HCT116 (cell line): ENCODE measurements around the gene DOCK1. TPM values are rescaled to one million over a fixed set of nuclear protein-coding genes. Genes with fewer than 3 reads are reported as not detected.

Source experiments
- ATAC-seq: fragments of 200-7000 bp; cut with Tn5 transposase; 2 replicates; pipeline ENCODE4 v1.9.1; 2020; ENCODE audit warnings: mild to moderate bottlenecking, moderate library complexity
- BruUV-seq: library from RNA; stranded (reverse); fragments of 400-500 nt; replicated peaks from 2 replicates; lab custom pipeline; 2021; lab: Mats Ljungman, UMichigan
- CTCF ChIA-PET: fragments of 300-600 bp; sonication (Branson Sonifier 250); formaldehyde crosslinking; loops from one replicate; lab custom pipeline; 2021; ENCODE audit warnings: antibody characterized with exemption; lab: Charles Lee
- POLR2A ChIA-PET: fragments of 300-600, 350-600 bp; sonication (Branson Sonifier 250); formaldehyde crosslinking; loops from one replicate; lab custom pipeline; 2021; ENCODE audit warnings: antibody characterized with exemption; lab: Charles Lee
- RAD21 ChIA-PET, 2 experiments: fragments of 300-600 bp; sonication (Branson Sonifier 250); formaldehyde crosslinking; loops; one replicate each; lab custom pipeline; 2023; ENCODE audit warnings: low total read pairs in 2 of 2; ENCODE audit not compliant: uncharacterized antibody in 2 of 2, unreplicated experiment in 2 of 2, low non-redundant PET in 1 of 2; lab: Charles Lee
- DNase-seq: peaks from one replicate; pipeline ENCODE4 v3.0.0-alpha.2; 2010; ENCODE audit warnings: low read depth, low spot score
- H2AFZ ChIP-seq: fragments of 200-600 bp; shearing (Covaris generic), sonication (generic); 2 replicates; pipeline ENCODE4 v1.6.1; 2017; ENCODE audit warnings: low read depth, mixed run types, mixed read lengths, antibody characterized with exemption, low read length; ENCODE audit not compliant: poor library complexity, severe bottlenecking
- H3K27ac ChIP-seq: 2 replicates; pipeline ENCODE4 v1.5.1; 2012; ENCODE audit warnings: low read depth, low read length
- H3K27me3 ChIP-seq: fragments of 200-600 bp; sonication (generic); 2 replicates; pipeline ENCODE4 v1.6.1; 2016; ENCODE audit warnings: mixed run types, low read length, mixed read lengths; ENCODE audit not compliant: insufficient read depth
- H3K36me3 ChIP-seq, 2 experiments: fragments of 200-500 bp in 1 of 2; fragments of 200-600 bp in 1 of 2; sonication (Bioruptor generic) in 1 of 2; sonication (generic) in 1 of 2; 2 replicates each; pipeline versions ENCODE4 v1.5.1 to v1.6.1; 2014 to 2016; ENCODE audit warnings: low read length in 2 of 2, inconsistent platforms in 1 of 2, mixed read lengths in 1 of 2, mixed run types in 1 of 2; ENCODE audit not compliant: insufficient read depth in 2 of 2, control insufficient read depth in 1 of 2
- H3K4me1 ChIP-seq, 2 experiments: fragments of 200-600 bp in 1 of 2; sonication (generic) in 1 of 2; 2 replicates each; pipeline versions ENCODE4 v1.5.1 to v1.6.1; 2012 to 2017; ENCODE audit warnings: low read length in 2 of 2, inconsistent platforms in 1 of 2, mild to moderate bottlenecking in 1 of 2, mixed read lengths in 1 of 2, mixed run types in 1 of 2, moderate library complexity in 1 of 2; ENCODE audit not compliant: insufficient read depth in 2 of 2, control insufficient read depth in 1 of 2
- H3K4me2 ChIP-seq: fragments of 200-600 bp; sonication (generic); 2 replicates; pipeline ENCODE4 v1.6.1; 2017; ENCODE audit warnings: mixed run types, low read length, mixed read lengths
- H3K4me3 ChIP-seq, 2 experiments: fragments of 200-600 bp in 1 of 2; sonication (generic) in 1 of 2; replicated peaks in 1 of 2; 2 replicates each; pipeline ENCODE4 v1.5.1; 2011 to 2016; ENCODE audit warnings: low read length in 2 of 2, control low read depth in 1 of 2, low read depth in 1 of 2, mild to moderate bottlenecking in 1 of 2, mixed read lengths in 1 of 2, mixed run types in 1 of 2
- H3K79me2 ChIP-seq: fragments of 200-600 bp; sonication (generic); 2 replicates; pipeline ENCODE4 v1.6.1; 2017; ENCODE audit warnings: mild to moderate bottlenecking, mixed run types, low read length, moderate library complexity, mixed read lengths; ENCODE audit not compliant: insufficient read depth
- H3K9ac ChIP-seq: fragments of 200-600 bp; sonication (generic); 2 replicates; pipeline ENCODE4 v1.6.1; 2016; ENCODE audit warnings: low read length, mixed read lengths
- H3K9me2 ChIP-seq: fragments of 200-600 bp; sonication (generic), shearing (Covaris generic); 2 replicates; pipeline ENCODE4 v1.6.1; 2017; ENCODE audit warnings: mixed run types, mild to moderate bottlenecking, moderate library complexity; ENCODE audit not compliant: insufficient read depth
- H3K9me3 ChIP-seq, 2 experiments: fragments of 200-500 bp in 1 of 2; fragments of 200-600 bp in 1 of 2; sonication (Bioruptor generic) in 1 of 2; sonication (generic) in 1 of 2; 2 replicates each; pipeline ENCODE4 v1.6.1; 2014 to 2017; ENCODE audit warnings: low read length in 2 of 2, mixed read lengths in 2 of 2, inconsistent platforms in 1 of 2, low read depth in 1 of 2, mild to moderate bottlenecking in 1 of 2, mixed run types in 1 of 2, moderate library complexity in 1 of 2; ENCODE audit not compliant: control insufficient read depth in 1 of 2, insufficient read depth in 1 of 2
- H4K20me1 ChIP-seq: fragments of 200-600 bp; sonication (generic), shearing (Covaris generic); 2 replicates; pipeline ENCODE4 v1.6.1; 2017; ENCODE audit warnings: mixed run types, mild to moderate bottlenecking, moderate library complexity; ENCODE audit not compliant: insufficient read depth
- CBX3 ChIP-seq: IDR thresholded peaks from 2 replicates; pipeline ENCODE4 v1.6.1; 2012; ENCODE audit warnings: low read depth
- CEBPB ChIP-seq: IDR thresholded peaks from 2 replicates; pipeline ENCODE4 v1.6.1; 2012; ENCODE audit warnings: low read depth
- CTCF ChIP-seq, 3 experiments: fragments of 200-600 bp in 1 of 3; sonication (generic) in 1 of 3; IDR thresholded peaks in 2 of 3; conservative IDR thresholded peaks in 1 of 3; 2 replicates each; pipeline ENCODE4 v1.5.1; 2012 to 2017; ENCODE audit warnings: low read depth in 2 of 3, low read length in 2 of 3, antibody characterized with exemption in 1 of 3, borderline replicate concordance in 1 of 3, control low read depth in 1 of 3, mild to moderate bottlenecking in 1 of 3, mixed read lengths in 1 of 3, mixed run types in 1 of 3, moderate library complexity in 1 of 3; ENCODE audit not compliant: insufficient read depth in 1 of 3
- EGR1 ChIP-seq: IDR thresholded peaks from 2 replicates; pipeline ENCODE4 v1.6.1; 2012; ENCODE audit warnings: low read depth
- EZH2 ChIP-seq: fragments of 200-600 bp; sonication (generic); IDR thresholded peaks from 2 replicates; pipeline ENCODE4 v1.6.1; 2017; ENCODE audit warnings: antibody characterized with exemption, mixed run types
- EZH2phosphoT487 ChIP-seq: fragments of 200-600 bp; IDR thresholded peaks from 2 replicates; pipeline ENCODE4 v1.6.1; 2018; ENCODE audit warnings: antibody characterized with exemption, borderline replicate concordance
- FOSL1 ChIP-seq: IDR thresholded peaks from 2 replicates; pipeline ENCODE4 v1.6.1; 2012; ENCODE audit warnings: low read depth
- POLR2A ChIP-seq: IDR thresholded peaks from 2 replicates; pipeline ENCODE4 v1.7.0; 2011; ENCODE audit warnings: borderline replicate concordance; ENCODE audit not compliant: insufficient read depth, insufficient read length; ENCODE audit errors: extremely low read depth
- RAD21 ChIP-seq: IDR thresholded peaks from 2 replicates; pipeline ENCODE4 v1.6.1; 2012; ENCODE audit warnings: low read depth, mild to moderate bottlenecking
- SP1 ChIP-seq: IDR thresholded peaks from 2 replicates; pipeline ENCODE4 v1.6.1; 2012; ENCODE audit warnings: low read depth
- SRF ChIP-seq: IDR thresholded peaks from 2 replicates; pipeline ENCODE4 v1.6.1; 2012; ENCODE audit warnings: low read depth
- intact Hi-C: fragments of 100-400 bp; cut with micrococcal nuclease; formaldehyde crosslinking; loops from 2 replicates; pipeline ENCODE4 v1.10.0; 2022
- total RNA-seq: library from RNA; stranded (reverse); gene quantifications from one replicate; pipeline ENCODE4 v1.2.1, GENCODE V29; 2021; ENCODE audit not compliant: unreplicated experiment
- TF ChIP-seq, protein P1 (sequence below): IDR thresholded peaks from 2 replicates; pipeline ENCODE4 v1.6.1; 2012; ENCODE audit warnings: low read depth
- TF ChIP-seq, protein P2 (sequence below): IDR thresholded peaks from 2 replicates; pipeline ENCODE4 v1.6.1; 2011; ENCODE audit warnings: mild to moderate bottlenecking, low read length, moderate library complexity; ENCODE audit not compliant: insufficient replicate concordance; ENCODE audit errors: extremely low read depth

Gene DOCK1
- total RNA-seq, 1 experiment from 2014 or later = 46.5 TPM

DNA sequence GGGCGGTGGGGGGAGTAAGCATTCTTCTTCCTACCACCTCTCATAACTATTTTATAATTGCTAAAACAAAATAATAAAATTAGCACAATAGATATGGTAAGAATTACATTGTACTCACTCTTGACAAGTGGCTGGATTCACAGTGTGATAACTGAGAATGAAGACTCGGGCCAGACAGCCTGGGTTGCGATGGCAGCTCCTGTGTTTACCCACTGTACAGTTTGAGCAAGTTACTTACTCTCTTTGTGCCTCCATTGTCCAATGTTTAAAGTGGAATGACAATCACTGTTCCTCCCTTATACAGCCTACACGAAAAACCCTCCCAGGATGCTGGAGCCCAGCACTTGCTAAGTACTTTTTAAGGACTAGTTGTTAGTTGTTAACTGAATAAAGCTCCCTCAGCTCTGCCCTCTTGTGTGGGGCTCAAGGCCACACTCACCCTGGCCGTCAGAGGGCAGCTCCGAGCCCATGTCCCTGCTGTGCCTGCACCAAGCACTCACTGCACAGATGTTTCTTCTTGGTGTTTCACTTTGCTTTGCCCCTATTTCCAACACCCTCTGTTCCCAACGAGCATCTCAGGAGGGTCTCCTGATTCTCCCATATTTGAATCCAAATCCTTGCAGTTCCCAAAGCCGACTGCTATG, 587.5 kb downstream of the DOCK1 start:
- Histone ChIP-seq H3K4me2 (no peak overlapping the region), H3K4me3 (no peak overlapping the region), H3K36me3 (no peaks in the 10 kb centered on the region), H3K27ac (no peak overlapping the region), H3K79me2 (no peaks in the 10 kb centered on the region), H3K9ac (no peak overlapping the region), H3K9me2 (no peaks in the 10 kb centered on the region), H4K20me1 (no peaks in the 10 kb centered on the region), H3K27me3 (peaks cover 53% of the 10 kb centered on the region), H3K4me1 (no peaks in the 10 kb centered on the region), H3K9me3 (no peaks in the 10 kb centered on the region), H2AFZ (no peak overlapping the region)
- DNase-seq = peak; percentile 24
- peak; percentile 98 for ATAC-seq
- TF ChIP-seq RAD21 (peak; percentile 55), EZH2 (no peak), CTCF (IDR thresholded peaks at IDR 0.05 in 2 of 3, conservative IDR thresholded peaks at IDR 0.05 in 1 of 3; ENCODE audit: borderline replicate concordance in 1 of 3, insufficient read depth in 1 of 3, low read depth in 2 of 3, low read length in 2 of 3) (peak; percentile 71 to 86 (median 71)), FOSL1 (no peak), POLR2A (no peak)
- RAD21 ChIA-PET = interaction anchor here (0.7 to 1.3 kb wide), 2 partner anchors 361 kb away, joined by 3 to 7 read pairs; no protein-coding TSS in a partner anchor
- no TSS peak for BruUV-seq
- intact Hi-C loops = loop anchor here (1.0 to 5.0 kb wide), 2 partner anchors 362 to 575 kb away; no protein-coding TSS in a partner anchor
- CTCF ChIA-PET = interaction anchor here (0.7 to 1.3 kb wide), 10 partner anchors 10 to 576 kb away, joined by 3 to 18 read pairs (median 3); no protein-coding TSS in a partner anchor
- POLR2A ChIA-PET = no interaction called here

GRCh38 chr10:127496035-127496434, 590.8 kb downstream of the DOCK1 start:
- Histone ChIP-seq H3K9ac (no peak overlapping the region), H3K4me3 (no peak overlapping the region), H3K27ac (no peak overlapping the region), H4K20me1 (no peaks in the 10 kb centered on the region), H3K4me2 (no peak overlapping the region), H3K9me2 (no peaks in the 10 kb centered on the region), H3K4me1 (no peaks in the 10 kb centered on the region), H3K27me3 (peaks cover 81% of the 10 kb centered on the region), H3K9me3 (no peaks in the 10 kb centered on the region), H3K36me3 (no peaks in the 10 kb centered on the region), H3K79me2 (no peaks in the 10 kb centered on the region), H2AFZ (no peak overlapping the region)
- DNase-seq (no peak), ATAC-seq (no peak)
- no TSS peak for BruUV-seq
- CTCF ChIA-PET = no interaction called here
- RAD21 ChIA-PET = no interaction called here
- intact Hi-C loops = no loop called here
- POLR2A ChIA-PET = no interaction called here
- TF ChIP-seq, protein P1, sequence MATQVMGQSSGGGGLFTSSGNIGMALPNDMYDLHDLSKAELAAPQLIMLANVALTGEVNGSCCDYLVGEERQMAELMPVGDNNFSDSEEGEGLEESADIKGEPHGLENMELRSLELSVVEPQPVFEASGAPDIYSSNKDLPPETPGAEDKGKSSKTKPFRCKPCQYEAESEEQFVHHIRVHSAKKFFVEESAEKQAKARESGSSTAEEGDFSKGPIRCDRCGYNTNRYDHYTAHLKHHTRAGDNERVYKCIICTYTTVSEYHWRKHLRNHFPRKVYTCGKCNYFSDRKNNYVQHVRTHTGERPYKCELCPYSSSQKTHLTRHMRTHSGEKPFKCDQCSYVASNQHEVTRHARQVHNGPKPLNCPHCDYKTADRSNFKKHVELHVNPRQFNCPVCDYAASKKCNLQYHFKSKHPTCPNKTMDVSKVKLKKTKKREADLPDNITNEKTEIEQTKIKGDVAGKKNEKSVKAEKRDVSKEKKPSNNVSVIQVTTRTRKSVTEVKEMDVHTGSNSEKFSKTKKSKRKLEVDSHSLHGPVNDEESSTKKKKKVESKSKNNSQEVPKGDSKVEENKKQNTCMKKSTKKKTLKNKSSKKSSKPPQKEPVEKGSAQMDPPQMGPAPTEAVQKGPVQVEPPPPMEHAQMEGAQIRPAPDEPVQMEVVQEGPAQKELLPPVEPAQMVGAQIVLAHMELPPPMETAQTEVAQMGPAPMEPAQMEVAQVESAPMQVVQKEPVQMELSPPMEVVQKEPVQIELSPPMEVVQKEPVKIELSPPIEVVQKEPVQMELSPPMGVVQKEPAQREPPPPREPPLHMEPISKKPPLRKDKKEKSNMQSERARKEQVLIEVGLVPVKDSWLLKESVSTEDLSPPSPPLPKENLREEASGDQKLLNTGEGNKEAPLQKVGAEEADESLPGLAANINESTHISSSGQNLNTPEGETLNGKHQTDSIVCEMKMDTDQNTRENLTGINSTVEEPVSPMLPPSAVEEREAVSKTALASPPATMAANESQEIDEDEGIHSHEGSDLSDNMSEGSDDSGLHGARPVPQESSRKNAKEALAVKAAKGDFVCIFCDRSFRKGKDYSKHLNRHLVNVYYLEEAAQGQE = no peak
- TF ChIP-seq, protein P2, sequence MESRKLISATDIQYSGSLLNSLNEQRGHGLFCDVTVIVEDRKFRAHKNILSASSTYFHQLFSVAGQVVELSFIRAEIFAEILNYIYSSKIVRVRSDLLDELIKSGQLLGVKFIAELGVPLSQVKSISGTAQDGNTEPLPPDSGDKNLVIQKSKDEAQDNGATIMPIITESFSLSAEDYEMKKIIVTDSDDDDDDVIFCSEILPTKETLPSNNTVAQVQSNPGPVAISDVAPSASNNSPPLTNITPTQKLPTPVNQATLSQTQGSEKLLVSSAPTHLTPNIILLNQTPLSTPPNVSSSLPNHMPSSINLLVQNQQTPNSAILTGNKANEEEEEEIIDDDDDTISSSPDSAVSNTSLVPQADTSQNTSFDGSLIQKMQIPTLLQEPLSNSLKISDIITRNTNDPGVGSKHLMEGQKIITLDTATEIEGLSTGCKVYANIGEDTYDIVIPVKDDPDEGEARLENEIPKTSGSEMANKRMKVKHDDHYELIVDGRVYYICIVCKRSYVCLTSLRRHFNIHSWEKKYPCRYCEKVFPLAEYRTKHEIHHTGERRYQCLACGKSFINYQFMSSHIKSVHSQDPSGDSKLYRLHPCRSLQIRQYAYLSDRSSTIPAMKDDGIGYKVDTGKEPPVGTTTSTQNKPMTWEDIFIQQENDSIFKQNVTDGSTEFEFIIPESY = no peak
- TF ChIP-seq SRF = no peak
- no peak for TF ChIP-seq EZH2phosphoT487
- no peak for TF ChIP-seq EGR1
- TF ChIP-seq SP1 = no peak
- TF ChIP-seq CBX3 = no peak
- TF ChIP-seq CEBPB = no peak
